H9 (cell line): ENCODE data around the gene SNTG2. TPM values are rescaled to one million over a fixed set of nuclear protein-coding genes. Genes with fewer than 3 reads are reported as not detected.

ENCODE experiments used
- DNase-seq: peaks from one replicate; pipeline ENCODE4 v3.0.0-alpha.2; 2017
- H2AFZ ChIP-seq: one replicate; pipeline ENCODE4 v1.6.1; 2013; ENCODE audit warnings: mild to moderate bottlenecking, low read length, control low read depth, moderate library complexity
- H2AK5ac ChIP-seq: 2 replicates; pipeline ENCODE4 v1.6.1; 2013; ENCODE audit warnings: low read length, control low read depth, mixed read lengths; ENCODE audit not compliant: insufficient read length
- H2BK120ac ChIP-seq: one replicate; pipeline ENCODE4 v1.6.1; 2013; ENCODE audit warnings: low read depth, mild to moderate bottlenecking, low read length, control low read depth, inconsistent platforms; ENCODE audit not compliant: poor library complexity, severe bottlenecking
- H2BK12ac ChIP-seq: 2 replicates; pipeline ENCODE4 v1.6.1; 2013; ENCODE audit warnings: low read length, control low read depth, mixed read lengths, low read depth; ENCODE audit not compliant: insufficient read length
- H2BK15ac ChIP-seq: 2 replicates; pipeline ENCODE4 v1.6.1; 2013; ENCODE audit warnings: low read depth, low read length, control low read depth
- H2BK20ac ChIP-seq: one replicate; pipeline ENCODE4 v1.6.1; 2013; ENCODE audit warnings: low read depth, mild to moderate bottlenecking, low read length, control low read depth, inconsistent platforms; ENCODE audit not compliant: poor library complexity, severe bottlenecking
- H2BK5ac ChIP-seq: 2 replicates; pipeline ENCODE4 v1.6.1; 2013; ENCODE audit warnings: low read length, control low read depth, mixed read lengths; ENCODE audit not compliant: insufficient read length
- H3K14ac ChIP-seq: 2 replicates; pipeline ENCODE4 v1.6.1; 2013; ENCODE audit warnings: low read length, control low read depth; ENCODE audit not compliant: insufficient read depth
- H3K18ac ChIP-seq: 2 replicates; pipeline ENCODE4 v1.6.1; 2013; ENCODE audit warnings: low read depth, mild to moderate bottlenecking, mixed read lengths, low read length, control low read depth; ENCODE audit not compliant: insufficient read length
- H3K23ac ChIP-seq: 2 replicates; pipeline ENCODE4 v1.6.1; 2013; ENCODE audit warnings: low read length, control low read depth, mixed read lengths, low read depth; ENCODE audit not compliant: insufficient read length
- H3K23me2 ChIP-seq: 2 replicates; pipeline ENCODE4 v1.6.1; 2013; ENCODE audit warnings: low read depth, mild to moderate bottlenecking, mixed read lengths, low read length, control low read depth; ENCODE audit not compliant: insufficient read length, poor library complexity, severe bottlenecking
- H3K27ac ChIP-seq: 2 replicates; pipeline ENCODE4 v1.5.1; 2013; ENCODE audit warnings: low read length, control low read depth, mixed read lengths, low read depth; ENCODE audit not compliant: insufficient read length
- H3K27me3 ChIP-seq: 2 replicates; pipeline ENCODE4 v1.6.1; 2013; ENCODE audit warnings: low read length, control low read depth, inconsistent platforms; ENCODE audit not compliant: insufficient read depth
- H3K4ac ChIP-seq: 2 replicates; pipeline ENCODE4 v1.6.1; 2013; ENCODE audit warnings: low read depth, mild to moderate bottlenecking, control low read depth, inconsistent platforms, low read length, moderate library complexity
- H3K4me1 ChIP-seq: 2 replicates; pipeline ENCODE4 v1.6.1; 2013; ENCODE audit warnings: low read length, control low read depth, inconsistent platforms; ENCODE audit not compliant: insufficient read depth
- H3K4me2 ChIP-seq: 2 replicates; pipeline ENCODE4 v1.6.1; 2013; ENCODE audit warnings: low read length, control low read depth, mixed read lengths; ENCODE audit not compliant: insufficient read length, insufficient read depth
- H3K56ac ChIP-seq: 2 replicates; pipeline ENCODE4 v1.6.1; 2013; ENCODE audit warnings: low read depth, mild to moderate bottlenecking, mixed read lengths, low read length, control low read depth; ENCODE audit not compliant: insufficient read length
- H3K79me1 ChIP-seq: 2 replicates; pipeline ENCODE4 v1.6.1; 2013; ENCODE audit warnings: low read depth, mild to moderate bottlenecking, moderate library complexity, low read length, control low read depth, inconsistent platforms; ENCODE audit not compliant: insufficient read depth, poor library complexity, severe bottlenecking
- H3K79me2 ChIP-seq: 2 replicates; pipeline ENCODE4 v1.6.1; 2013; ENCODE audit warnings: low read length, control low read depth, inconsistent platforms; ENCODE audit not compliant: insufficient read depth
- H3K9ac ChIP-seq: 2 replicates; pipeline ENCODE4 v1.6.1; 2013; ENCODE audit warnings: low read length, control low read depth, mixed read lengths; ENCODE audit not compliant: insufficient read length; ENCODE audit errors: extremely low read depth
- H3K9me3 ChIP-seq: one replicate; pipeline ENCODE4 v1.6.1; 2013; ENCODE audit warnings: low read depth, low read length, inconsistent platforms; ENCODE audit not compliant: control insufficient read depth
- H3T11ph ChIP-seq: one replicate; pipeline ENCODE4 v1.6.1; 2013; ENCODE audit warnings: mild to moderate bottlenecking, low read length, control low read depth, inconsistent platforms
- H4K20me1 ChIP-seq: one replicate; pipeline ENCODE4 v1.6.1; 2013; ENCODE audit not compliant: control insufficient read depth, insufficient read length, insufficient read depth
- H4K5ac ChIP-seq: 2 replicates; pipeline ENCODE4 v1.6.1; 2013; ENCODE audit warnings: low read depth, mild to moderate bottlenecking, mixed read lengths, low read length, control low read depth; ENCODE audit not compliant: insufficient read length
- H4K8ac ChIP-seq: replicated peaks from 2 replicates; pipeline ENCODE4 v1.6.1; 2013; ENCODE audit warnings: low read length, control low read depth, mixed read lengths, low read depth; ENCODE audit not compliant: insufficient read length
- H4K91ac ChIP-seq: 2 replicates; pipeline ENCODE4 v1.6.1; 2013; ENCODE audit warnings: low read depth, mild to moderate bottlenecking, moderate library complexity, mixed read lengths, low read length, control low read depth; ENCODE audit not compliant: insufficient read length
- H3K27ac Mint-ChIP-seq, 3 experiments: 2 replicates in 2 of 3; 3 replicates in 1 of 3; pipeline ENCODE4 v1.8.0; 2020 to 2021; ENCODE audit warnings: mixed read lengths in 3 of 3, mild to moderate bottlenecking in 1 of 3, moderate library complexity in 1 of 3
- H3K27me3 Mint-ChIP-seq: 2 replicates; pipeline ENCODE4 v1.8.0; 2021; ENCODE audit warnings: low read depth, mild to moderate bottlenecking, moderate library complexity, mixed read lengths
- H3K36me3 Mint-ChIP-seq, 3 experiments: 2 replicates in 2 of 3; 3 replicates in 1 of 3; pipeline ENCODE4 v1.8.0; 2020 to 2021; ENCODE audit warnings: low read depth in 3 of 3, mixed read lengths in 3 of 3; ENCODE audit not compliant: insufficient read depth in 1 of 3
- H3K4me1 Mint-ChIP-seq, 2 experiments: 2 replicates each; pipeline ENCODE4 v1.8.0; 2020; ENCODE audit warnings: mixed read lengths in 2 of 2
- H3K4me3 Mint-ChIP-seq, 2 experiments: 2 replicates in 1 of 2; 3 replicates in 1 of 2; pipeline ENCODE4 v1.8.0; 2020 to 2021; ENCODE audit warnings: mild to moderate bottlenecking in 2 of 2, mixed read lengths in 2 of 2, moderate library complexity in 1 of 2
- H3K9me3 Mint-ChIP-seq, 2 experiments: 2 replicates in 1 of 2; 3 replicates in 1 of 2; pipeline ENCODE4 v1.8.0; 2020; ENCODE audit warnings: mild to moderate bottlenecking in 2 of 2, mixed read lengths in 2 of 2, moderate library complexity in 1 of 2
- CTCF ChIP-seq: fragments of 200-600 bp; sonication (generic); conservative IDR thresholded peaks from 3 replicates; pipeline ENCODE4 v1.8.0; 2021; ENCODE audit warnings: antibody characterized with exemption, mild to moderate bottlenecking
- WGBS: extraction: QIAGEN DNeasy Blood & Tissue Kit; methylation state at CpG from one replicate; pipeline ENCODE4 v1.1.7; 2013; ENCODE audit warnings: missing lambda C conversion rate, low lambda C conversion rate, mixed read lengths; ENCODE audit not compliant: insufficient read length; ENCODE audit errors: extremely low coverage; 5-methylcytosine and 5-hydroxymethylcytosine counted together
- total RNA-seq: library from RNA; stranded (reverse); gene quantifications from 2 replicates; pipeline ENCODE4 v1.2.1, GENCODE V29; 2021

Gene SNTG2
- total RNA-seq, 1 experiment from 2014 or later: 13.2 TPM

GRCh38 chr2:1233281-1233680 lies 282.6 kb downstream of the SNTG2 start:
- no peaks in the 10 kb centered on the region for H3K27me3 ChIP-seq
- H3K23ac ChIP-seq: no peak overlapping the region
- no peak overlapping the region for H2BK12ac ChIP-seq
- H3K4ac ChIP-seq: no peak overlapping the region
- H3K79me1 ChIP-seq: no peaks in the 10 kb centered on the region
- peak overlapping the region in 2 of 3 experiments; percentile 27 to 53; a peak in 3 of 7 replicates for H3K27ac Mint-ChIP-seq
- no peak overlapping the region for H3K9ac ChIP-seq
- TF ChIP-seq CTCF: no peak
- H3K36me3 Mint-ChIP-seq: peaks cover 19 to 26% (median 23%) of the 10 kb centered on the region in 3 experiments; a peak in 6 of 7 replicates
- H3K27ac ChIP-seq: no peak overlapping the region
- H3T11ph ChIP-seq: no peak overlapping the region
- no peaks in the 10 kb centered on the region for H4K20me1 ChIP-seq
- H3K4me3 Mint-ChIP-seq: no peak overlapping the region
- no peak overlapping the region for H3K18ac ChIP-seq
- H3K4me2 ChIP-seq: no peak overlapping the region
- DNase-seq: no peak
- peaks cover 9% of the 10 kb centered on the region for H3K9me3 ChIP-seq
- H2BK120ac ChIP-seq: no peak overlapping the region
- no peaks in the 10 kb centered on the region; the same call in 1 of the 2 replicates for H3K27me3 Mint-ChIP-seq
- no peaks in the 10 kb centered on the region; the same call in 1 of the 2 replicates for H3K4me1 ChIP-seq
- no peaks in the 10 kb centered on the region for H3K23me2 ChIP-seq
- no peak overlapping the region for H4K91ac ChIP-seq
- H2BK20ac ChIP-seq: no peak overlapping the region
- no peak overlapping the region for H4K8ac ChIP-seq
- H3K79me2 ChIP-seq: no peaks in the 10 kb centered on the region
- no peak overlapping the region for H3K56ac ChIP-seq
- no peak overlapping the region for H2AK5ac ChIP-seq
- H2AFZ ChIP-seq: no peak overlapping the region
- peaks cover 8 to 10% of the 10 kb centered on the region in 2 experiments for H3K4me1 Mint-ChIP-seq
- no peak overlapping the region for H4K5ac ChIP-seq
- no peak overlapping the region for H2BK5ac ChIP-seq
- H2BK15ac ChIP-seq: no peak overlapping the region
- no CpG with 5 or more reads among the region's 15 CpGs for WGBS
- H3K14ac ChIP-seq: no peak overlapping the region
- H3K9me3 Mint-ChIP-seq: peaks cover 23 to 24% of the 10 kb centered on the region in 2 experiments
